DND-41 (cell line): ENCODE measurements around the gene CDHR2.

ENCODE experiments used
- EZH2 ChIP-seq: IDR thresholded peaks from 3 replicates; pipeline ENCODE4 v1.6.1; 2012; ENCODE audit warnings: borderline replicate concordance, low read depth, mild to moderate bottlenecking, moderate library complexity, low read length, inconsistent platforms; ENCODE audit not compliant: severe bottlenecking
- TF ChIP-seq, protein P1 (sequence below): IDR thresholded peaks from 2 replicates; pipeline ENCODE4 v1.5.1; 2012; ENCODE audit warnings: borderline replicate concordance, low read length, moderate library complexity, mild to moderate bottlenecking; ENCODE audit not compliant: poor library complexity, severe bottlenecking; ENCODE audit errors: extremely low read depth

DNA sequence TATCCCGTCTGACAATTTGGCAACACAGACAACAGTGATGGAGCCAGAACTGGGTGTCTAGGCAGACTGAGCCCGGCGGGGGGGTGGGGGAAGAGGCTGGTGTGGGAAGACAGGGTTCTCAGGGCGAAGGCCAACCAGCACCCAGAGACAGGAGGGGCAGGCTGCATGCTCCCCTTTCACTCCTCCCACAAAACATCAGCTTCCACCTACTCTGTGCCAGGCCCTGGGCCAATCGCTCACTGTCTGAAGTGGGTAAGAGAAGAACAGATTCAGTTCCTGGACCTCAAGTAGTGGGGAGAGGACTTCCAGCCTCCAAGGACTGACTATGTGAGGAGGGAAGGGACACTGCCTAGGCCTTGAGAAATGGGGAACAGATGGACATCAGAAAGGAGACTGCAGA lies 78.4 kb downstream of the CDHR2 start:
- TF ChIP-seq, protein P1, sequence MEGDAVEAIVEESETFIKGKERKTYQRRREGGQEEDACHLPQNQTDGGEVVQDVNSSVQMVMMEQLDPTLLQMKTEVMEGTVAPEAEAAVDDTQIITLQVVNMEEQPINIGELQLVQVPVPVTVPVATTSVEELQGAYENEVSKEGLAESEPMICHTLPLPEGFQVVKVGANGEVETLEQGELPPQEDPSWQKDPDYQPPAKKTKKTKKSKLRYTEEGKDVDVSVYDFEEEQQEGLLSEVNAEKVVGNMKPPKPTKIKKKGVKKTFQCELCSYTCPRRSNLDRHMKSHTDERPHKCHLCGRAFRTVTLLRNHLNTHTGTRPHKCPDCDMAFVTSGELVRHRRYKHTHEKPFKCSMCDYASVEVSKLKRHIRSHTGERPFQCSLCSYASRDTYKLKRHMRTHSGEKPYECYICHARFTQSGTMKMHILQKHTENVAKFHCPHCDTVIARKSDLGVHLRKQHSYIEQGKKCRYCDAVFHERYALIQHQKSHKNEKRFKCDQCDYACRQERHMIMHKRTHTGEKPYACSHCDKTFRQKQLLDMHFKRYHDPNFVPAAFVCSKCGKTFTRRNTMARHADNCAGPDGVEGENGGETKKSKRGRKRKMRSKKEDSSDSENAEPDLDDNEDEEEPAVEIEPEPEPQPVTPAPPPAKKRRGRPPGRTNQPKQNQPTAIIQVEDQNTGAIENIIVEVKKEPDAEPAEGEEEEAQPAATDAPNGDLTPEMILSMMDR, result no peak
- TF ChIP-seq EZH2, result no peak
